T follicular helper cell (primary cell): ENCODE measurements around the gene MFAP2.
"Not testable (repeated sequence)": the region's sequence is repeated elsewhere in the genome, so short reads cannot be mapped to it uniquely, and the experiment has no call there.

ENCODE experiments used
- DNase-seq: peaks from one replicate; pipeline ENCODE4 v3.0.0-alpha.2; 2020; ENCODE audit warnings: low read depth

Gene MFAP2

DNA sequence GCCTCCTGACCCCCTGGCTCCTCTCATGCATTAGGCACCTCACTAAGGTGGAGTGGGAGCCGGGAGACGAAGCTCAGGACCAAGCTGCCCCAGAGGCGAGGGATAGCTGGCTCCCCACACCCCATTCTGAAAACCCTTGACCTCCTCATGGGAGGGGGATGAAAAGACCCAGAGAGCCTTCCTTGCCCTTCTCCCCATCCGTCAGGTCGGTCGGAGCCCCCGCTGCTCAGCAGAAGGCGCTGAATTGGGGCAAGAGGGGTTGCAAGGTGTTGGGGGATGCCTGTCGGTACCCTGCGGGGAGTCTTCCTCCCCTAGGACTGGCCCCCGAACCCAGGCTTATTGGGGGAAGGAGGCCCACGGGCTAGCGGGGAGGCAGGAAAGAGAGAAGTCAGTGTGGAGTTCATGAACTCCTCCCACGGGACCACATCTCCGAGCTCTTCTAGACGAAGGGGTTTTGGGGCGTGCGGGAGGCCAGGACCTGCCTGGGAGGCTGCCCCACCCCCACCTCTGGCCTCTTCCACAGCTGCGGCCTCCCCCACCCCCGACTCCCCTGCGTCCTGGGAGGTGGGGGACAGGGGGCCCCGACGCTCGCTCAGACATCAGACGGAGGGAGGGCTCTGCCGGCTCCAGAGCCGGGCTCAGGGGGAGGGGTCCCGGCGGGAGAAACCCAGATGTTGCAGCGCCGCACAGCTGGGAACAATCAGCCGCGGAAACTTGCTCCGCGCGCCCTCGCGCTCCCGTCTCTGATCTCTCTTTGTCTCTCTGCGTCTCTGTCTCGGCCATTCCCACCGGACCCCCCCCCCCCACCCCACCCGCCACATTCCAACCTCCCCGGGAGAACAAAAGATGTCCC is 719 bp downstream of the MFAP2 start:
- no peak for DNase-seq

- DNase-seq = no peak
Measured at GRCh38 chr1:16978567-16979474, 1.6 kb downstream of the MFAP2 start.

GRCh38 chr1:16978139-16978538 is 2.3 kb downstream of the MFAP2 start:
- no peak for DNase-seq

- DNase-seq = no peak
Measured at GRCh38 chr1:16977377-16977776, 3.0 kb downstream of the MFAP2 start.

DNA sequence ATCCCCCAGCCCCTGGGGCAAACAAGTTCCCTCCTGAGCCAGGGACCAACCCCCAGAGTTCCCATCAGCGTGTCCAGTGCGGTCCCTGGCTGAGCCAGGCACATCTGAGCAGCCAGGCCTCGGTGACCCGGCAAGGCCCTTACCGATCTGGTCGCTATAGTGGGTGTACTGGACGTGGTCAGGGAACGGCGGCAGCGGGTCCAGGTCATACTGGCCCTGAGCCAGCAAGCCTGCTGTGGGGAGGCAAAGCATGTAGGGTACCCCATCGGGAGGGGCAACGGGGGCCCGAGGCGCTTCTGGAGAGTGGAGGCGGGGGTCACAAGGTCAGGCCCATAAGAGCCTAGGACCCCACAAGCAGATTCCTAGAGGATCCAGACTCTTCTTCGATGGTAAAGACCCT is 3.5 kb downstream of the MFAP2 start:
- no peak for DNase-seq

DNA sequence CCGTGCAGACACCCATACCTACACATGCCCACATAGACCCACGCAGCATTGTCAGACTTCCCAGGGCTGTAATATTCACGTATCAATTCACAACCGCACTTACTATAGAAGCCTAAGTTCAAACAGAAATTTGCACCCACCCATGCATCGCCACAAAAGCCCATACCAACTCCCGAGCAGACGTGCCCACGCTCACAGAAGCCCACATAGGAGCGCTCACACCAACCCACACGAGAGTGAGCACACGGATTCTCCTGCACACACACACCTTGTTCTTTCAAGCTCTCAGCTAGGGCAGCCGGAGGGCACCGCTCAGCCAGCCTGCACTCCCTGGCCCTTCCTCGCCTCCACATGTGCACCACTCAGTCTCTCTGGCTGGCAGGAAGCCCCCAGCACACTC is 4.6 kb downstream of the MFAP2 start:
- no peak for DNase-seq

DNA sequence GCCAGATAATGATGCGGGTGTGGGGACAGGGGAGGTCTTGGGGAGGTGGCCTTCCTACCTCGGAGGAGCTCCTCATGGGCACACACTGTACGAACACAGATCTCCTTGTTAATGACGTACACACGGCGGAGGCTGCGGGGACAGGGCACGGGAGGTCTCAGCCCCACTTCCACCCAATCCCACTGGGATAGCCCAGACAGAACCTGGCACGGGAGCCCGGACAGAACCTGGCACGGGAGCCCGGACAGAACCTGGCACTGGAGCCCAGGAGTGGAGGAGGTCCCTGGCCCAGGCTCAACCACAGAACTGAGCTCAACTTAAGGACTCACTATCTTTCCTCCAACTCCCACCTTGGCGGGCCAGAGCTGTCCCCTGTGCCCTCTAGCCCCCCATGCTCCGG is 5.2 kb downstream of the MFAP2 start:
- no peak for DNase-seq

DNA sequence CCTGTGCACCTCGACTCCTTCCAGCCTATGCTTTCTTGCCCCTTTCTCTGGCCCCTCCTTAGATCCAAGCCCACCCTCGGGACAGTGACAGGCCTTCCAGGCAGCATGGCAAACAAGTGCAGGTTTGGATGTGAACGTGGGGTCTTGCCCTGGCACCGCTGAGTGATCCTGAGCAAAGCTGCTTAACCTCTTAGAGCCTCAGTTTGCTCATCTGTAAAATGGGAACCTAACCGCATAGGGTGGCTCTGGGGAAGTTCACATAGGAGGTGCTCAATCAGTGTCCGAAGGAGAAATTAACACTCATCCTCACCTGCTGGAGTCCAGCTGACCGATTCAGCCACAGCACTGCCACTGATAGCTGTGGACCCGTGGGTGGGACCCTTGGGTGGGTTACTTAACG is 7.2 kb downstream of the MFAP2 start:
- no peak for DNase-seq

GRCh38 chr1:16972189-16972895 is 8.1 kb downstream of the MFAP2 start:
- no peak for DNase-seq

DNA sequence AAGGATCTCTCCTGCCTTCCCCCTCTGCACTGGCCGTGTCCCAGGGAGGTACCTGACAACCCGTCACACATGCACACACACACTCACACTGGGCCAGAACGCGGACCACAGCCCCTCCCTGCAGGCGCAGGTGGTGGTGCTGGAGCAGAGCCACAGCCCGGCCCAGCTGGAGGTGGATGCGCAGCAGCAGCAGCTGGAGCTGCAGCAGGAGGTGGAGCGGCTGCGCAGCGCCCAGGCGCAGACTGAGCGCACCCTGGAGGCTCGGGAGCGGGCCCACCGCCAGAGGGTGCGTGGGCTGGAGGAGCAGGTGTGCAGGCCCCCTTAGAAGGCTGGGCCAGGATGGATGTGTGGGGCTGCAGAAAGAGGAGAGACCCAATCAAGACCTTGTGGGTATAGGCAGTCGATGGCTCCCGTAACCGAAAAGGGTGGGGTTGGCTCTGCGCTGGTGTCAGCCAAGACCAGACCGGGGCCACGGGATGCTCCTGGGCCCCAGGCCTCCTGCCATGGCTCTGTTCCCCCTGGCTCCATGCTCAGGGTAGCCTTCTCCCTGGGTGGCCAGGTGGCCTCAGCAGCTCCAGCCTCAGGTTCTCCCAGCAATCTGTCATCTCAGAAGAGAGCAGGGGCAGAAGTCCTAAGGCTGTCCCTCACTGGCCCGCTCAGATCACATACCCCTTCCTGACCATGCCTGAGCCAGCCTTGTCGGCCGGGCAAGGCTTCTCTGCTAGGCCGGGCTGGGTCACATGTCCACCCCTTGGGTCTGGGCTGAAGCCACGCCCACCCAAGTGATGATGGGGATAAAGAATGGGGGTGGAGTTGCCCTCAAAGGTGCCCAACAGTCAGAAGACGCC is 8.9 kb downstream of the MFAP2 start:
- no peak for DNase-seq

GRCh38 chr1:16970132-16970910 is 10.1 kb downstream of the MFAP2 start:
- DNase-seq = no peak

DNA sequence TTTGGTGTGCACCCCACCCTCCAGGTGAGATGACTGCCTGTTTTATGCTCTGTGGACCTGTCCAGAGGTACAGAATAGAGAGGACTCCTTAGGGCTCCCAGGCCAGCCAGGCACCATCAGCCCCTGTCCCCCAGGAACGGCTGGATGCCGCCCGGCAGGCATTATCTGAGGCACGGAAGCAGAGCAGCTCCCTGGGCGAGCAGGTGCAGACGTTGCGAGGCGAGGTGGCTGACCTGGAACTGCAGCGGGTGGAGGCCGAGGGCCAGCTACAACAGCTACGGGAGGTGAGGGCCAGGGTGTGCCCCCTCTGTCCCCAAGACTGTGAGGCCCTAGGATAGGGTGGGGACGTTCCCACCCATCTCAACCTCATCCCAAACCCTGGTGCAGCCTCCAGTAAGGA is 10.8 kb downstream of the MFAP2 start:
- DNase-seq = no peak

- DNase-seq = no peak
Measured at GRCh38 chr1:16969057-16969611, 11.3 kb downstream of the MFAP2 start.

DNA sequence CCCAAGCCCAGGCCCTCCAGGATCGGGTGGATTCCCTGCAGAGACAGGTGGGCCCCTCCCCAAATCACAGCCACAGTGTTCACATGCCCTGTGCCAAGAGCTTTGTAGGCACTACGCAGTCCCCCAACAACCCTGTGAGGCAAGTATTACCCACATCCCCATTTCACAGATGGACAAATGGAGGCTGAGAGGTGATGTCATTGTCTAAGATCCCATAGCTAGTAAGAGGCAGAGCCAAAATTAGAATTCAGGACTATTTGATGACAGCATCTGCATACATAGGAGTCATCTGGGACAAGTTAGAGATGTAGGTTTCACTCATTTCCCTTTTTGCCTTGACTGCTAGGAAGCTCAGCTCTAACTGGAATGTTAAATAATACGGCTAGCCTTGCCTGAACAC is 12.0 kb downstream of the MFAP2 start:
- DNase-seq = no peak

DNA sequence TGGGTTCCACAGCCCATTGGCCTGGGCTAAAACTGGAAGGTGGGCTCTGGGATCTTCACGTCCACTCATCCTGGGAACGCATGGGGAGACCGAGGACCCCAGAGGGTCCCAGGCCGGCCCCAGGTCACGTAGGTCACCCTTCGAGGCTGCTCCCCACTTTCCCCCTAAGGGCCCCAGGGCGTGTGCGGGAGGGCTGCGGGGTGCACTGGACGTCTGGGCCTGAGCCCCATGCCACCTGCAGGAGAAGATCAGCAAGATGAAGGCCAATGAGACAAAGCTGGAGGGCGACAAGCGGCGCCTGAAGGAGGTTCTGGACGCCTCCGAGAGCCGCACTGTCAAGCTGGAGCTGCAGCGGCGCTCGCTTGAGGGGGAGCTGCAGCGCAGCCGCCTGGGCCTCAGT is 12.5 kb downstream of the MFAP2 start:
- no peak for DNase-seq

- no peak for DNase-seq
Measured at GRCh38 chr1:16967095-16967575, 13.3 kb downstream of the MFAP2 start.

DNA sequence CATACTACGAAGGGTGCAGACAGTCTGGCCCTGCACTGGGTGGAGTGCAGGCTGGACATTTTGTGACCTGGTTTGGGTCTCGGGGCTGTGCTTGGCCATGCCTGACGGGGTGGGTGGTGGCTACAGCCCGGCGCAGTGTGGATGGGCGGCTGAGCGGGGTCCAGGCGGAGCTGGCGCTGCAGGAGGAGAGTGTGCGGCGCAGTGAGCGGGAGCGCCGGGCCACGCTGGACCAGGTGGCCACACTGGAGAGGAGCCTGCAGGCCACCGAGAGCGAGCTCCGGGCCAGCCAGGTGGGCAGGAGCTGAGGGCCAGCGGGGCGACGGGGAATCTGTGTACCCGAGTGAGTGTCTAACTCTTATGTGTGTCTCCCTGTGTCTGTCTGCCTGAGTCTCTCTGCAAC is 14.1 kb downstream of the MFAP2 start:
- DNase-seq = no peak

- no peak for DNase-seq
Measured at GRCh38 chr1:16965486-16966067, 14.8 kb downstream of the MFAP2 start.

- not testable (repeated sequence) for DNase-seq
Measured at GRCh38 chr1:16964169-16964568, 16.3 kb downstream of the MFAP2 start.
